ENCODE results near the gene PHACTR2. TPM values are rescaled to one million over a fixed set of nuclear protein-coding genes. Genes with fewer than 3 reads are reported as not detected.
"Not testable (repeated sequence)": the region's sequence is repeated elsewhere in the genome, so short reads cannot be mapped to it uniquely, and the experiment has no call there.

Gene PHACTR2
- total and polyA plus RNA-seq, 2 donors: 11.2 to 160 TPM

- 85% methylated on average over 4 of the region's 4 CpGs for WGBS
- no peaks in the 10 kb centered on the region for H3K4me1 ChIP-seq (ENCODE audit: insufficient read depth)
- H3K27ac ChIP-seq (ENCODE audit: low read depth): no peak overlapping the region
- DNase-seq (ENCODE audit: extremely low spot score): no peak
- no peaks in the 10 kb centered on the region for H3K36me3 ChIP-seq (ENCODE audit: insufficient read depth)
- no peak overlapping the region for H3K4me3 ChIP-seq (ENCODE audit: low read depth, low read length)
Measured at GRCh38 chr6:143656026-143656425, 21.7 kb upstream of the PHACTR2 start.

DNA sequence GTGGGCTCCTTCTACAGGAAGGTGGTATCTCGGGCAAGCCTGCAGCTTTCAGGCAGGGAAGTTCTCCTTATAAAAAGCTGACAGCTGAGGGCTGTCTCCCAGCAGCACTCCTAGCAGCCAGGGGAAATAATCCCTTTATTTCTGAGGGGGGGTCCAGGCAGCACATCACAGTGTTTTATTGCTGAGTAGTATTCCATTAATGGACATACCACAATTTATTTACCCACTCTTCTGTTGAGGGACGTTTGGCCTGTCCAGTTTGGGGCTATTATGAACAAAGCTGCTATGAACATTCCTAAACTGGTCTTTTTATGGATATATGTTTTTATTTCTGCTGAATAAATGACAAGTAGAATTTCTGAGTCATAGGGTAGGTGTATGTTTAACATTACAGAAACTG is 20.0 kb upstream of the PHACTR2 start:
- DNase-seq (ENCODE audit: extremely low spot score): no peak
- no peak overlapping the region for H3K4me3 ChIP-seq (ENCODE audit: low read depth, low read length)
- no peaks in the 10 kb centered on the region for H3K36me3 ChIP-seq (ENCODE audit: insufficient read depth)
- H3K4me1 ChIP-seq (ENCODE audit: insufficient read depth): no peaks in the 10 kb centered on the region
- no peak overlapping the region for H3K27ac ChIP-seq (ENCODE audit: low read depth)
- WGBS: 82% methylated on average over 2 of the region's 2 CpGs

GRCh38 chr6:143660170-143660569 is 17.6 kb upstream of the PHACTR2 start:
- not testable (repeated sequence) for H3K4me1 ChIP-seq (ENCODE audit: insufficient read depth); H3K4me3 ChIP-seq (ENCODE audit: low read depth, low read length); H3K36me3 ChIP-seq (ENCODE audit: insufficient read depth); DNase-seq (ENCODE audit: extremely low spot score); H3K27ac ChIP-seq (ENCODE audit: low read depth)
- 95% methylated on average over 3 of the region's 3 CpGs for WGBS

DNA sequence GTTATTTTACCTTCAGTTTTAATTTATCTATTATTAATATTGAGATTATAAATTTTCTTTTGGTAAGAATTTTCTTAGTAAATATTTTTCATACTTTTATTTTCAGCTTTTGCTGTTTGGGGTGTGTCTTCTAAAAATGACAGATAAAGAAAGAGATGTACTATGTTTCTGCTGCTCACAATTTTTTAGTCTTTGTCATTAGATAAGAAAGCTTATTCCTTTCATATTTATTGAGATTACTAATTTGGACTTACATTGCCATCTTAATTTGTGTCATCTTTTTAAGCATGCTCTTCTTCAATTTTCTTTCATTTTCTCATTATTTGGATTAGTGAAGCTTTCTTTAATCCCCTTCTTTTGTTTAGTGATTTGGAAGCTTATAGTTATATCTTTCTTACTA is 13.6 kb upstream of the PHACTR2 start:
- no peak overlapping the region for H3K4me3 ChIP-seq (ENCODE audit: low read depth, low read length)
- H3K36me3 ChIP-seq (ENCODE audit: insufficient read depth): no peaks in the 10 kb centered on the region
- DNase-seq (ENCODE audit: extremely low spot score): no peak
- H3K4me1 ChIP-seq (ENCODE audit: insufficient read depth): no peaks in the 10 kb centered on the region
- no peak overlapping the region for H3K27ac ChIP-seq (ENCODE audit: low read depth)

DNA sequence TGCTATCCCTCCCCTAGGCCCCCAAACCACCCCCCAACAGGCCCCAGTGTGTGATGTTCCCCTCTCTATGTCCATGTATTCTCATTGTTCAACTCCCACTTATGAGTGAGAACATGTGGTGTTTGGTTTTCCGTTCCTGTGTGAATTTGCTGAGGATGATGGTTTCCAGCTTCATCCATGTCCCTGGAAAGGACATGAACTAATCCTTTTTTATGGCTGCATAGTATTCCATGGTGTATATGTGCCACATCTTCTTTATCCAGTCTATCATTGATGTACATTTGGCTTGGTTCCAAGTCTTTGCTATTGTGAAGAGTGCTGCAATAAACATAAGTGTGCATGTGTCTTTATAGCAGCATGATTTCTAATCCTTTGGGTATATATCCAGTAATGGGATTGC is 11.8 kb upstream of the PHACTR2 start:
- not testable (repeated sequence) for H3K4me1 ChIP-seq (ENCODE audit: insufficient read depth); H3K36me3 ChIP-seq (ENCODE audit: insufficient read depth); H3K4me3 ChIP-seq (ENCODE audit: low read depth, low read length); DNase-seq (ENCODE audit: extremely low spot score); H3K27ac ChIP-seq (ENCODE audit: low read depth)
- whole genome bisulfite sequencing: 98% methylated on average over 1 of the region's 1 CpG

DNA sequence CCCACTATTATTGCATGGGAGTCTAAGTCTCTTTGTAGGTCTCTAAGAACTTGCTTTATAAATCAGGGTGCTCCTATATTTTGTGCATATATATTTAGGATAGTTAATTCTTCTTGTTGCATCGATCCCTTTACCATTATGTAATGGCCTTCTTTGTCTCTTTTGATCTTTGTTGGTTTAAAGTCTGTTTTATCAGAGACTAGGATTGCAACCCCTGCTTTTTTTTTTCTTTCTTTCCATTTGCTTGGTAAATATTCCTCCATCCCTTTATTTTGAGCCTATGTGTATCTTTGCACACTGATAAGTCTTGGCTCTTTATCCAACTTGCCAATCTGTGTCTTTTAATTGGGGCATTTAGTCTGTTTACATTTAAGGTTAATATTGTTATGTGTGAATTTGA is 8.3 kb upstream of the PHACTR2 start:
- not testable (repeated sequence) for H3K4me3 ChIP-seq (ENCODE audit: low read depth, low read length)

GRCh38 chr6:143673669-143674068 is 4.1 kb upstream of the PHACTR2 start:
- H3K4me3 ChIP-seq (ENCODE audit: low read depth, low read length): no peak overlapping the region
- WGBS: 35% methylated on average over 4 of the region's 4 CpGs
- H3K27ac ChIP-seq (ENCODE audit: low read depth): peak overlapping the region; percentile 29
- H3K36me3 ChIP-seq (ENCODE audit: insufficient read depth): no peaks in the 10 kb centered on the region
- no peak for DNase-seq (ENCODE audit: extremely low spot score)
- no peaks in the 10 kb centered on the region for H3K4me1 ChIP-seq (ENCODE audit: insufficient read depth)

More for the DNA sequence above, 8.3 kb upstream of the PHACTR2 start:
- H3K27ac ChIP-seq (ENCODE audit: low read depth); H3K4me1 ChIP-seq (ENCODE audit: insufficient read depth); DNase-seq (ENCODE audit: extremely low spot score); H3K36me3 ChIP-seq (ENCODE audit: insufficient read depth): not testable (repeated sequence)
- whole genome bisulfite sequencing: 90% methylated on average over 1 of the region's 1 CpG

DNA sequence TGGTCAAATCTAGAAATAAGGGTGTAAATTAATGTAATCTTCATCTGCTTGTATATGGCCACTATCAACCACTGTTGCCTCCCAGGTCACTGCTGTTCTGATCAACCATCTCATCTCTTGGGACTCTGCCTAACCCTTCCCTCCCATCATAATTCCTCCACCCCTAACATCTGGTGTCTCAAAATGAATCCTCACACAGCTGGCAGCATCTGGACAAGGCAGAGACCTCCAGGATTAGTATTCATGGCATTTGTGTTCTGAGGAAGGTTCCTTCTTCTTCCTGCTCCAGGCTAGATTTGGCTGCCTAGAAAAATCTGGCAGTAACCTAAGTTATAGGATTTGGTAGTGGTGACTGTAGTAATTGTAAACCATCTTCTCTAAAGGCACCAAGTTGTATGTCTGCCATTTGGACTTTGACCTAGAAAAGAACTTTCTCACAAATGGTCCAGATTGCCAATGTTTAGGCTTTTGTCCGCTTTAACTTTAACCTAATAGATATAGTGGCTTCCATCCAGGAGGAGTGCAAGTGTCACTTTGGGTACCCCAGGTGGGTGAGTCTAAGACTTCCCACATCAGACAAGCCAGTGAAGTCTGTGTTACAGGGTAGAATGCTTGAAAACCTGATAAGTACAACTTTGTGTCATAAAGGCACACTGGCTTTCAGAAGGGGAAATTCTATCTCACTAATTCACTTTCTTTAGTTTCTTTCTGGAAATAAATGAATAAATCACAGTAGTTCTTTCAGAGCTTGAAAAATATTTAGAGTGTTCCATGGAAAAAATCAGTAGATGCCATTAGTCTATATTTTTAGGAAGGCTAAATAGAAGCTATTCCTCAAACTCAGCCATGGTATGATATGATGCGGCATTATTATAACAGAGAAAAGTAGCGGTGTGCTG is 3.0 kb upstream of the PHACTR2 start:
- DNase-seq (ENCODE audit: extremely low spot score): no peak
- Histone ChIP-seq H3K36me3 (ENCODE audit: insufficient read depth) (no peaks in the 10 kb centered on the region), H3K27ac (ENCODE audit: low read depth) (peak overlapping the region; percentile 81), H3K4me1 (ENCODE audit: insufficient read depth) (no peaks in the 10 kb centered on the region), H3K4me3 (ENCODE audit: low read depth, low read length) (no peak overlapping the region)
- 77% methylated on average over 3 of the region's 3 CpGs for WGBS

GRCh38 chr6:143675382-143675900 is 2.3 kb upstream of the PHACTR2 start:
- Histone ChIP-seq H3K27ac (ENCODE audit: low read depth) (peak overlapping the region; percentile 56), H3K36me3 (ENCODE audit: insufficient read depth) (no peaks in the 10 kb centered on the region), H3K4me1 (ENCODE audit: insufficient read depth) (no peaks in the 10 kb centered on the region), H3K4me3 (ENCODE audit: low read depth, low read length) (no peak overlapping the region)
- no peak for DNase-seq (ENCODE audit: extremely low spot score)

- 60% methylated on average over 1 of the region's 1 CpG for WGBS
- no peak for DNase-seq (ENCODE audit: extremely low spot score)
- Histone ChIP-seq H3K27ac (ENCODE audit: low read depth) (no peak overlapping the region), H3K4me1 (ENCODE audit: insufficient read depth) (no peaks in the 10 kb centered on the region), H3K36me3 (ENCODE audit: insufficient read depth) (no peaks in the 10 kb centered on the region), H3K4me3 (ENCODE audit: low read depth, low read length) (no peak overlapping the region)
Measured at GRCh38 chr6:143675946-143676345, 1.8 kb upstream of the PHACTR2 start.

GRCh38 chr6:143676437-143677045 is 1.2 kb upstream of the PHACTR2 start:
- Histone ChIP-seq H3K36me3 (ENCODE audit: insufficient read depth) (no peaks in the 10 kb centered on the region), H3K4me3 (ENCODE audit: low read depth, low read length) (no peak overlapping the region), H3K27ac (ENCODE audit: low read depth) (no peak overlapping the region), H3K4me1 (ENCODE audit: insufficient read depth) (no peaks in the 10 kb centered on the region)
- DNase-seq (ENCODE audit: extremely low spot score): no peak
- WGBS: 85% methylated on average over 4 of the region's 4 CpGs

DNA sequence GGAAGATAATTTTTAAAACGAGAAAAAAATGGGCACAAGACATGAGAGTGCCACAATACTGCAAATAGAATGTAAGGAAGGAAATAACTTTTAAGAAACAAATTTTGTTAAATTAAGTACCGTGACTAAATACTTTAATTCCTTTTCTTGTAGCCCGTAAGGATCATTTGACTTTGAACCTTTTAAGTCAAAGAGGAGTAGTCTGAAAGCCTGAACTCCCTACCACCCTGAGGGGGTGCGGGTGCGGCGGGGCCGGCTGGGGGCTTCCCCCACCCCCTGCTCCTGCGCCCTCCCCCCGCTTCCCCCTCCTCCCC is 231 bp upstream of the PHACTR2 start:
- DNase-seq (ENCODE audit: extremely low spot score): no peak
- Histone ChIP-seq H3K36me3 (ENCODE audit: insufficient read depth) (no peaks in the 10 kb centered on the region), H3K4me1 (ENCODE audit: insufficient read depth) (no peaks in the 10 kb centered on the region), H3K27ac (ENCODE audit: low read depth) (peak overlapping the region; percentile 50), H3K4me3 (ENCODE audit: low read depth, low read length) (peak overlapping the region; percentile 95)
- WGBS: 6% methylated on average over 9 of the region's 9 CpGs

- WGBS: 17% methylated on average over 3 of the region's 3 CpGs
Measured at GRCh38 chr6:143679041-143679440, 1.3 kb downstream of the PHACTR2 start.

GRCh38 chr6:143680141-143680540 is 2.4 kb downstream of the PHACTR2 start:
- Histone ChIP-seq H3K4me3 (ENCODE audit: low read depth, low read length) (no peak overlapping the region), H3K4me1 (ENCODE audit: insufficient read depth) (no peaks in the 10 kb centered on the region), H3K36me3 (ENCODE audit: insufficient read depth) (no peaks in the 10 kb centered on the region), H3K27ac (ENCODE audit: low read depth) (peak overlapping the region; percentile 38)
- DNase-seq (ENCODE audit: extremely low spot score): no peak
- 53% methylated on average over 5 of the region's 5 CpGs for WGBS

More at GRCh38 chr6:143679041-143679440, 1.3 kb downstream of the PHACTR2 start:
- no peak for DNase-seq (ENCODE audit: extremely low spot score)
- Histone ChIP-seq H3K4me3 (ENCODE audit: low read depth, low read length) (peak overlapping the region; percentile 95), H3K4me1 (ENCODE audit: insufficient read depth) (no peaks in the 10 kb centered on the region), H3K27ac (ENCODE audit: low read depth) (peak overlapping the region; percentile 67), H3K36me3 (ENCODE audit: insufficient read depth) (no peaks in the 10 kb centered on the region)
